Measurements from ENCODE around the gene HSPB1.

- TF ChIP-seq ZBTB7A (IDR thresholded peaks at IDR 0.05; ENCODE audit: low read depth) (no peak; the same call in 1 of the 2 replicates), MAX (IDR thresholded peaks at IDR 0.05) (no peak), EP300 (IDR thresholded peaks at IDR 0.05; ENCODE audit: borderline replicate concordance) (no peak)
Observed at GRCh38 chr7:76283254-76284159, 19.0 kb upstream of the HSPB1 start.
